MV-4-11 (cell line): ENCODE data around the gene UVSSA.

Experiments used
- DNase-seq: peaks from one replicate; lab custom pipeline; 2025; lab: John Stamatoyannopoulos, UW

UVSSA gene

GRCh38 chr4:1348746-1349145 is 1.7 kb downstream of the UVSSA start:
- DNase-seq, result no peak

- DNase-seq, result peak; percentile 16
Observed at GRCh38 chr4:1349359-1350168, 2.6 kb downstream of the UVSSA start.

GRCh38 chr4:1350169-1350520 is 3.1 kb downstream of the UVSSA start:
- no peak for DNase-seq

GRCh38 chr4:1351854-1352566 is 5.0 kb downstream of the UVSSA start:
- peak; percentile 49 for DNase-seq

GRCh38 chr4:1352567-1352900 is 5.5 kb downstream of the UVSSA start:
- DNase-seq, result no peak

- DNase-seq, result no peak
Observed at GRCh38 chr4:1353186-1354055, 6.4 kb downstream of the UVSSA start.

- no peak for DNase-seq
Observed at GRCh38 chr4:1354136-1354982, 7.4 kb downstream of the UVSSA start.

- no peak for DNase-seq
Observed at GRCh38 chr4:1354983-1355275, 7.9 kb downstream of the UVSSA start.

- no peak for DNase-seq
Observed at GRCh38 chr4:1355378-1355777, 8.4 kb downstream of the UVSSA start.

GRCh38 chr4:1356181-1356998 is 9.4 kb downstream of the UVSSA start:
- DNase-seq, result peak; percentile 55

GRCh38 chr4:1357356-1358248 is 10.6 kb downstream of the UVSSA start:
- no peak for DNase-seq

GRCh38 chr4:1358421-1359143 is 11.6 kb downstream of the UVSSA start:
- no peak for DNase-seq

GRCh38 chr4:1359144-1359501 is 12.1 kb downstream of the UVSSA start:
- no peak for DNase-seq

GRCh38 chr4:1359976-1360375 is 13.0 kb downstream of the UVSSA start:
- DNase-seq, result no peak

GRCh38 chr4:1360423-1361283 is 13.6 kb downstream of the UVSSA start:
- no peak for DNase-seq

GRCh38 chr4:1361431-1361830 is 14.4 kb downstream of the UVSSA start:
- DNase-seq, result no peak

GRCh38 chr4:1362046-1362445 is 15.0 kb downstream of the UVSSA start:
- no peak for DNase-seq

- DNase-seq, result no peak
Observed at GRCh38 chr4:1362521-1362920, 15.5 kb downstream of the UVSSA start.

GRCh38 chr4:1363513-1363912 is 16.5 kb downstream of the UVSSA start:
- no peak for DNase-seq
